Measurements from ENCODE around the gene C1QTNF3. TPM values are rescaled to one million over a fixed set of nuclear protein-coding genes. Genes with fewer than 3 reads are reported as not detected.

Gene C1QTNF3
- total and polyA plus RNA-seq, 2 experiments from 2014 or later: 1.7 to 2.0 TPM

DNA sequence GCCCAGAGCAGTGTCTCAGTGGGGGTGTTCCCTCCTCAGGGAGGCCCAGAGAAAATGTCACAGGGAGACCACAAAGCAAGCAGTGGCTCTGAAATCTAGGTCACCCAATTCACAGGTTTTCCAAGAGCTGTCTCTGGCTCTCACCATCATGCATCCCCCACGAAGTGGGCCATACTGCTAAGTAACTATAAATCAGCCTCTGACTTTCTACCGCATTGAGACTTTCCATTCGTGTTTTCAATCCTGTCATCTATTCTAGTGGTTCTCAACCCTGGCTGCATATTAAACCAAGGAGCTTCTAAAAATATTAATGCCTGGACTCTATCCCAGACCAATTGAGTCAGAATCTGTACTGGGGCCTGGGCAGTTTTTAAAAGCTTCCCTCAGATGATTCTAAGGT lies 2.0 kb upstream of the C1QTNF3 start (continued):
- TF ChIP-seq, protein P1, sequence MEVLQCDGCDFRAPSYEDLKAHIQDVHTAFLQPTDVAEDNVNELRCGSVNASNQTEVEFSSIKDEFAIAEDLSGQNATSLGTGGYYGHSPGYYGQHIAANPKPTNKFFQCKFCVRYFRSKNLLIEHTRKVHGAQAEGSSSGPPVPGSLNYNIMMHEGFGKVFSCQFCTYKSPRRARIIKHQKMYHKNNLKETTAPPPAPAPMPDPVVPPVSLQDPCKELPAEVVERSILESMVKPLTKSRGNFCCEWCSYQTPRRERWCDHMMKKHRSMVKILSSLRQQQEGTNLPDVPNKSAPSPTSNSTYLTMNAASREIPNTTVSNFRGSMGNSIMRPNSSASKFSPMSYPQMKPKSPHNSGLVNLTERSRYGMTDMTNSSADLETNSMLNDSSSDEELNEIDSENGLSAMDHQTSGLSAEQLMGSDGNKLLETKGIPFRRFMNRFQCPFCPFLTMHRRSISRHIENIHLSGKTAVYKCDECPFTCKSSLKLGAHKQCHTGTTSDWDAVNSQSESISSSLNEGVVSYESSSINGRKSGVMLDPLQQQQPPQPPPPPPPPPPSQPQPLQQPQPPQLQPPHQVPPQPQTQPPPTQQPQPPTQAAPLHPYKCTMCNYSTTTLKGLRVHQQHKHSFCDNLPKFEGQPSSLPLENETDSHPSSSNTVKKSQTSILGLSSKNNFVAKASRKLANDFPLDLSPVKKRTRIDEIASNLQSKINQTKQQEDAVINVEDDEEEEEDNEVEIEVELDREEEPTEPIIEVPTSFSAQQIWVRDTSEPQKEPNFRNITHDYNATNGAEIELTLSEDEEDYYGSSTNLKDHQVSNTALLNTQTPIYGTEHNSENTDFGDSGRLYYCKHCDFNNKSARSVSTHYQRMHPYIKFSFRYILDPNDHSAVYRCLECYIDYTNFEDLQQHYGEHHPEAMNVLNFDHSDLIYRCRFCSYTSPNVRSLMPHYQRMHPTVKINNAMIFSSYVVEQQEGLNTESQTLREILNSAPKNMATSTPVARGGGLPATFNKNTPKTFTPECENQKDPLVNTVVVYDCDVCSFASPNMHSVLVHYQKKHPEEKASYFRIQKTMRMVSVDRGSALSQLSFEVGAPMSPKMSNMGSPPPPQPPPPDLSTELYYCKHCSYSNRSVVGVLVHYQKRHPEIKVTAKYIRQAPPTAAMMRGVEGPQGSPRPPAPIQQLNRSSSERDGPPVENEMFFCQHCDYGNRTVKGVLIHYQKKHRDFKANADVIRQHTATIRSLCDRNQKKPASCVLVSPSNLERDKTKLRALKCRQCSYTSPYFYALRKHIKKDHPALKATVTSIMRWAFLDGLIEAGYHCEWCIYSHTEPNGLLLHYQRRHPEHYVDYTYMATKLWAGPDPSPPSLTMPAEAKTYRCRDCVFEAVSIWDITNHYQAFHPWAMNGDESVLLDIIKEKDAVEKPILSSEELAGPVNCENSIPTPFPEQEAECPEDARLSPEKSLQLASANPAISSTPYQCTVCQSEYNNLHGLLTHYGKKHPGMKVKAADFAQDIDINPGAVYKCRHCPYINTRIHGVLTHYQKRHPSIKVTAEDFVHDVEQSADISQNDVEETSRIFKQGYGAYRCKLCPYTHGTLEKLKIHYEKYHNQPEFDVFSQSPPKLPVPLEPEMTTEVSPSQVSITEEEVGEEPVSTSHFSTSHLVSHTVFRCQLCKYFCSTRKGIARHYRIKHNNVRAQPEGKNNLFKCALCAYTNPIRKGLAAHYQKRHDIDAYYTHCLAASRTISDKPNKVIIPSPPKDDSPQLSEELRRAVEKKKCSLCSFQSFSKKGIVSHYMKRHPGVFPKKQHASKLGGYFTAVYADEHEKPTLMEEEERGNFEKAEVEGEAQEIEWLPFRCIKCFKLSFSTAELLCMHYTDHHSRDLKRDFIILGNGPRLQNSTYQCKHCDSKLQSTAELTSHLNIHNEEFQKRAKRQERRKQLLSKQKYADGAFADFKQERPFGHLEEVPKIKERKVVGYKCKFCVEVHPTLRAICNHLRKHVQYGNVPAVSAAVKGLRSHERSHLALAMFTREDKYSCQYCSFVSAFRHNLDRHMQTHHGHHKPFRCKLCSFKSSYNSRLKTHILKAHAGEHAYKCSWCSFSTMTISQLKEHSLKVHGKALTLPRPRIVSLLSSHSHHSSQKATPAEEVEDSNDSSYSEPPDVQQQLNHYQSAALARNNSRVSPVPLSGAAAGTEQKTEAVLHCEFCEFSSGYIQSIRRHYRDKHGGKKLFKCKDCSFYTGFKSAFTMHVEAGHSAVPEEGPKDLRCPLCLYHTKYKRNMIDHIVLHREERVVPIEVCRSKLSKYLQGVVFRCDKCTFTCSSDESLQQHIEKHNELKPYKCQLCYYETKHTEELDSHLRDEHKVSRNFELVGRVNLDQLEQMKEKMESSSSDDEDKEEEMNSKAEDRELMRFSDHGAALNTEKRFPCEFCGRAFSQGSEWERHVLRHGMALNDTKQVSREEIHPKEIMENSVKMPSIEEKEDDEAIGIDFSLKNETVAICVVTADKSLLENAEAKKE (CRISPR knock-in tag; IDR thresholded peaks at IDR 0.05): no peak
- TF ChIP-seq EZH2phosphoT487 (IDR thresholded peaks at IDR 0.05; ENCODE audit: unreplicated experiment) (no peak), NANOG (IDR thresholded peaks at IDR 0.05; ENCODE audit: borderline replicate concordance) (no peak), JUNB (IDR thresholded peaks at IDR 0.05; ENCODE audit: unreplicated experiment) (no peak), POLR2AphosphoS5 (IDR thresholded peaks at IDR 0.05; ENCODE audit: low read depth) (no peak)
- TF ChIP-seq, protein P2, sequence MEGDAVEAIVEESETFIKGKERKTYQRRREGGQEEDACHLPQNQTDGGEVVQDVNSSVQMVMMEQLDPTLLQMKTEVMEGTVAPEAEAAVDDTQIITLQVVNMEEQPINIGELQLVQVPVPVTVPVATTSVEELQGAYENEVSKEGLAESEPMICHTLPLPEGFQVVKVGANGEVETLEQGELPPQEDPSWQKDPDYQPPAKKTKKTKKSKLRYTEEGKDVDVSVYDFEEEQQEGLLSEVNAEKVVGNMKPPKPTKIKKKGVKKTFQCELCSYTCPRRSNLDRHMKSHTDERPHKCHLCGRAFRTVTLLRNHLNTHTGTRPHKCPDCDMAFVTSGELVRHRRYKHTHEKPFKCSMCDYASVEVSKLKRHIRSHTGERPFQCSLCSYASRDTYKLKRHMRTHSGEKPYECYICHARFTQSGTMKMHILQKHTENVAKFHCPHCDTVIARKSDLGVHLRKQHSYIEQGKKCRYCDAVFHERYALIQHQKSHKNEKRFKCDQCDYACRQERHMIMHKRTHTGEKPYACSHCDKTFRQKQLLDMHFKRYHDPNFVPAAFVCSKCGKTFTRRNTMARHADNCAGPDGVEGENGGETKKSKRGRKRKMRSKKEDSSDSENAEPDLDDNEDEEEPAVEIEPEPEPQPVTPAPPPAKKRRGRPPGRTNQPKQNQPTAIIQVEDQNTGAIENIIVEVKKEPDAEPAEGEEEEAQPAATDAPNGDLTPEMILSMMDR (conservative IDR thresholded peaks at IDR 0.05; ENCODE audit: low read depth in 2 of 2): no peak
- TF ChIP-seq, protein P3, sequence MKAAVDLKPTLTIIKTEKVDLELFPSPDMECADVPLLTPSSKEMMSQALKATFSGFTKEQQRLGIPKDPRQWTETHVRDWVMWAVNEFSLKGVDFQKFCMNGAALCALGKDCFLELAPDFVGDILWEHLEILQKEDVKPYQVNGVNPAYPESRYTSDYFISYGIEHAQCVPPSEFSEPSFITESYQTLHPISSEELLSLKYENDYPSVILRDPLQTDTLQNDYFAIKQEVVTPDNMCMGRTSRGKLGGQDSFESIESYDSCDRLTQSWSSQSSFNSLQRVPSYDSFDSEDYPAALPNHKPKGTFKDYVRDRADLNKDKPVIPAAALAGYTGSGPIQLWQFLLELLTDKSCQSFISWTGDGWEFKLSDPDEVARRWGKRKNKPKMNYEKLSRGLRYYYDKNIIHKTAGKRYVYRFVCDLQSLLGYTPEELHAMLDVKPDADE (IDR thresholded peaks at IDR 0.05): no peak

DNA sequence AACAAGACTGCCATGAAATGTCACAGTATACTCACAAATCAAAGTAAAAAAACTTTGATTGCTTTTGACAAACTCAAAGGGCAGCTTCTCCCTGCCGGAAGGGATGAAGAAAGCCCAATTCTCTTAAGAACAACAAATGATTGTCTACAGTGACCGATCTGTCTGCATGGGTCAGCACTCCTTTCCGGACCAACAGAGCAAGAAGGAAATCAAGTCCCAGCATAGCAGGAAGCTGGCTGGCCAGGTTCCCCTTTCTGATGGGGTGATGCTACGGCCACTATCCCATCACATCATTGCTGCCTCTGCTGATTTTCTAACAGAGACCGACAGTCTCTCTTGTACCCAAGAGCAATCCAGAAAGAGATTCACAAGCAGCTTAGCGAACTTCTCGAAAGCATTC lies 692 bp downstream of the C1QTNF3 start:
- ATAC-seq: no peak
- Mint-ChIP-seq H3K36me3 (ENCODE audit: low read depth) (peaks cover 4% of the 10 kb centered on the region), H3K9me3 (no peaks in the 10 kb centered on the region), H3K27me3 (ENCODE audit: insufficient read depth, low read depth, poor library complexity) (peaks cover 2% of the 10 kb centered on the region), H3K4me1 (peaks cover 16% of the 10 kb centered on the region), H3K27ac (no peak overlapping the region), H3K4me3 (no peak overlapping the region)
- no peak overlapping the region for H2AFZ ChIP-seq
- no peaks in the 10 kb centered on the region; the same call in 1 of the 2 replicates for H3K4me1 ChIP-seq (ENCODE audit: insufficient read depth)
- H3F3A ChIP-seq (replicated peaks; ENCODE audit: low read depth): no peaks in the 10 kb centered on the region
- DNase-seq (ENCODE audit: low spot score): no peak
- H3K27ac ChIP-seq (ENCODE audit: low read depth): no peak overlapping the region
- H3K36me3 ChIP-seq (ENCODE audit: insufficient read depth): no peaks in the 10 kb centered on the region
- no peak overlapping the region for H3K4me2 ChIP-seq
- no peaks in the 10 kb centered on the region for H3K79me2 ChIP-seq (replicated peaks; ENCODE audit: insufficient read depth)
- no peaks in the 10 kb centered on the region for H3K27me3 ChIP-seq (ENCODE audit: insufficient read depth)
- no peaks in the 10 kb centered on the region for H4K20me1 ChIP-seq (replicated peaks; ENCODE audit: insufficient read depth)
- no peak overlapping the region for H3K4me3 ChIP-seq
- peaks cover 17% of the 10 kb centered on the region; the same call in 1 of the 2 replicates for H3K9me2 ChIP-seq (ENCODE audit: insufficient read depth)
- TF ChIP-seq ZNF331 (CRISPR knock-in tag; IDR thresholded peaks at IDR 0.05; ENCODE audit: low read depth) (no peak), STAT1 (IDR thresholded peaks at IDR 0.05; ENCODE audit: unreplicated experiment) (no peak), EZH2 (IDR thresholded peaks at IDR 0.05; ENCODE audit: low read depth, unreplicated experiment) (no peak)
- TF ChIP-seq, protein P2 (conservative IDR thresholded peaks at IDR 0.05; ENCODE audit: low read depth in 2 of 2): no peak
- TF ChIP-seq, protein P4, sequence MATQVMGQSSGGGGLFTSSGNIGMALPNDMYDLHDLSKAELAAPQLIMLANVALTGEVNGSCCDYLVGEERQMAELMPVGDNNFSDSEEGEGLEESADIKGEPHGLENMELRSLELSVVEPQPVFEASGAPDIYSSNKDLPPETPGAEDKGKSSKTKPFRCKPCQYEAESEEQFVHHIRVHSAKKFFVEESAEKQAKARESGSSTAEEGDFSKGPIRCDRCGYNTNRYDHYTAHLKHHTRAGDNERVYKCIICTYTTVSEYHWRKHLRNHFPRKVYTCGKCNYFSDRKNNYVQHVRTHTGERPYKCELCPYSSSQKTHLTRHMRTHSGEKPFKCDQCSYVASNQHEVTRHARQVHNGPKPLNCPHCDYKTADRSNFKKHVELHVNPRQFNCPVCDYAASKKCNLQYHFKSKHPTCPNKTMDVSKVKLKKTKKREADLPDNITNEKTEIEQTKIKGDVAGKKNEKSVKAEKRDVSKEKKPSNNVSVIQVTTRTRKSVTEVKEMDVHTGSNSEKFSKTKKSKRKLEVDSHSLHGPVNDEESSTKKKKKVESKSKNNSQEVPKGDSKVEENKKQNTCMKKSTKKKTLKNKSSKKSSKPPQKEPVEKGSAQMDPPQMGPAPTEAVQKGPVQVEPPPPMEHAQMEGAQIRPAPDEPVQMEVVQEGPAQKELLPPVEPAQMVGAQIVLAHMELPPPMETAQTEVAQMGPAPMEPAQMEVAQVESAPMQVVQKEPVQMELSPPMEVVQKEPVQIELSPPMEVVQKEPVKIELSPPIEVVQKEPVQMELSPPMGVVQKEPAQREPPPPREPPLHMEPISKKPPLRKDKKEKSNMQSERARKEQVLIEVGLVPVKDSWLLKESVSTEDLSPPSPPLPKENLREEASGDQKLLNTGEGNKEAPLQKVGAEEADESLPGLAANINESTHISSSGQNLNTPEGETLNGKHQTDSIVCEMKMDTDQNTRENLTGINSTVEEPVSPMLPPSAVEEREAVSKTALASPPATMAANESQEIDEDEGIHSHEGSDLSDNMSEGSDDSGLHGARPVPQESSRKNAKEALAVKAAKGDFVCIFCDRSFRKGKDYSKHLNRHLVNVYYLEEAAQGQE (IDR thresholded peaks at IDR 0.05; ENCODE audit: unreplicated experiment): no peak

Measured in GM23338 (cell line).